ENCODE results near the gene ESRRG.

GRCh38 chr1:216627252-216627651 is 96.0 kb downstream of the ESRRG start:
- no peak for TF ChIP-seq POLR2A (IDR thresholded peaks at IDR 0.05; ENCODE audit: low read length)
- TF ChIP-seq GATA1 (IDR thresholded peaks at IDR 0.05; ENCODE audit: low read depth, low read length): no peak
